OCI-LY7 (cell line): ENCODE data around the gene LSR.

Experiments used
- EZH2phosphoT487 ChIP-seq: fragments of 200-600 bp; sonication (generic); IDR thresholded peaks from 2 replicates; pipeline ENCODE4 v1.6.1; 2018; ENCODE audit warnings: low read depth, borderline replicate concordance, mild to moderate bottlenecking, mixed run types, antibody characterized with exemption, low read length, moderate library complexity, mixed read lengths
- TF ChIP-seq, protein P1 (sequence below): fragments of 200-600 bp; sonication (generic); conservative IDR thresholded peaks from 2 replicates; pipeline ENCODE4 v1.5.1; 2014; ENCODE audit warnings: mild to moderate bottlenecking, antibody characterized with exemption, low read length, moderate library complexity, mixed read lengths

DNA sequence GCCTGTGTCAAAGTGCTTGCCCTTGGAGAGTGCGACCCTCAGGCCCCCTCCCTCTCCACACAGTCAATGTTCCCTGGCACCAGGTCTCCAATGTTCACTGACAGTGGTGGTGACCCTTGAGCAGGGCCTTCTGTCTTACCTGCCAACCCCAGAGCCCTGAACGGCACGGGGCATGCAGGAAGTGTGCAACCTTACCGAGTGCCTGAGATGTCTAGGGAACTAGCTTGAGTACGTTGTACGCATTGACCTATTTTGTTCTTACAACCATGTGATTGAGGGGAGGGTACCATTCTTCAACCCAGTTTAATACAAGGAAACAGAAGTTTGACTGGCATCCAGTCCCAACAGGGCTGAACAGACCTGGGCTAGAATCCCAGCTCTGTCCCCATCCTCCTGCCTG lies 56.4 kb downstream of the LSR start:
- TF ChIP-seq, protein P1, sequence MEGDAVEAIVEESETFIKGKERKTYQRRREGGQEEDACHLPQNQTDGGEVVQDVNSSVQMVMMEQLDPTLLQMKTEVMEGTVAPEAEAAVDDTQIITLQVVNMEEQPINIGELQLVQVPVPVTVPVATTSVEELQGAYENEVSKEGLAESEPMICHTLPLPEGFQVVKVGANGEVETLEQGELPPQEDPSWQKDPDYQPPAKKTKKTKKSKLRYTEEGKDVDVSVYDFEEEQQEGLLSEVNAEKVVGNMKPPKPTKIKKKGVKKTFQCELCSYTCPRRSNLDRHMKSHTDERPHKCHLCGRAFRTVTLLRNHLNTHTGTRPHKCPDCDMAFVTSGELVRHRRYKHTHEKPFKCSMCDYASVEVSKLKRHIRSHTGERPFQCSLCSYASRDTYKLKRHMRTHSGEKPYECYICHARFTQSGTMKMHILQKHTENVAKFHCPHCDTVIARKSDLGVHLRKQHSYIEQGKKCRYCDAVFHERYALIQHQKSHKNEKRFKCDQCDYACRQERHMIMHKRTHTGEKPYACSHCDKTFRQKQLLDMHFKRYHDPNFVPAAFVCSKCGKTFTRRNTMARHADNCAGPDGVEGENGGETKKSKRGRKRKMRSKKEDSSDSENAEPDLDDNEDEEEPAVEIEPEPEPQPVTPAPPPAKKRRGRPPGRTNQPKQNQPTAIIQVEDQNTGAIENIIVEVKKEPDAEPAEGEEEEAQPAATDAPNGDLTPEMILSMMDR = no peak
- TF ChIP-seq EZH2phosphoT487 = no peak
